GM06990 (cell line): ENCODE results near the gene DNAI4.
"Not testable (repeated sequence)": the region's sequence is repeated elsewhere in the genome, so short reads cannot be mapped to it uniquely, and the experiment has no call there.

Experiments used
- DNase-seq: peaks from one replicate; pipeline ENCODE4 v3.0.0-alpha.2; 2011; ENCODE audit not compliant: insufficient read length; ENCODE audit errors: extremely low read depth
- H3K27me3 ChIP-seq: replicated peaks from 2 replicates; pipeline ENCODE4 v1.6.0; 2011; ENCODE audit warnings: low read length; ENCODE audit not compliant: control insufficient read depth, insufficient read depth
- H3K36me3 ChIP-seq: 2 replicates; pipeline ENCODE4 v1.5.1; 2011; ENCODE audit warnings: low read length; ENCODE audit not compliant: control insufficient read depth, insufficient read depth
- H3K4me3 ChIP-seq: replicated peaks from 2 replicates; pipeline ENCODE4 v1.5.1; 2011; ENCODE audit warnings: low read depth, mild to moderate bottlenecking, control low read depth, low read length
- TF ChIP-seq, protein P1 (sequence below): IDR thresholded peaks from 2 replicates; pipeline ENCODE4 v1.5.1; 2011; ENCODE audit warnings: low read length, control low read depth, mild to moderate bottlenecking, inconsistent platforms; ENCODE audit not compliant: insufficient read depth, poor library complexity, severe bottlenecking

The DNAI4 gene

DNA sequence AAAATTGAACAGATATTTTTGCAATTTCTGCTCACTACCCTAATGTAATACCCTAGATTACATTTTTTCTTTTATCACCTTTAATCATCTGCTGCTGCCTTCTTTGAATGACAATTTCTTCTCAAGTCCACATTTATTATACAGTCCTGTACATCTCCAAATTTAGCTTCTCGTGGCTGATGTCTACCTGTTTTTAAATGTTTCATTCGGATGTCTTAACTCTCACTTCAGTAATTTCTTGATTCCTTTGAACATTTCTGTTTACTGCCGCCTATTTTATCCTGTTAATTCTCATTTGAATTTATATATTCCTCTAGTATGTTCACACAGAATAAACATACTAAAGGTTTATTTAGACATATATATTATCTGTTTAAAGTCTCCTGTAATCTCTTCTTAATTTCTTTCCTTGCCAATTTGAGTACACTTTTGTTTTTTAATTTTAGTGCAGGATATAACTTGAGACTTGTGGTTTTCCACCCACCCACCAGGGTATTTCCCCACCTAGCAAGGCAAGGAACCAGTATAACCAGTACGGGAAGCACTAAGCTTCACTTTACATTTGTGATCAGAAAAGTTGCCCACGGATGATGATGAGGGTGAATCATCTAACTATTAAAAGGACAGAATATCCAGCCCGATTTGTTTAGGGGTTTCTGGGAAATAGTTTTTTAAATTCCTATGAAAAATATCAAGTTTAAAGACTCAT lies 136.3 kb downstream of the DNAI4 start:
- Histone ChIP-seq H3K36me3 (no peaks in the 10 kb centered on the region), H3K4me3 (no peak overlapping the region), H3K27me3 (no peaks in the 10 kb centered on the region)
- no peak for DNase-seq
- TF ChIP-seq, protein P1, sequence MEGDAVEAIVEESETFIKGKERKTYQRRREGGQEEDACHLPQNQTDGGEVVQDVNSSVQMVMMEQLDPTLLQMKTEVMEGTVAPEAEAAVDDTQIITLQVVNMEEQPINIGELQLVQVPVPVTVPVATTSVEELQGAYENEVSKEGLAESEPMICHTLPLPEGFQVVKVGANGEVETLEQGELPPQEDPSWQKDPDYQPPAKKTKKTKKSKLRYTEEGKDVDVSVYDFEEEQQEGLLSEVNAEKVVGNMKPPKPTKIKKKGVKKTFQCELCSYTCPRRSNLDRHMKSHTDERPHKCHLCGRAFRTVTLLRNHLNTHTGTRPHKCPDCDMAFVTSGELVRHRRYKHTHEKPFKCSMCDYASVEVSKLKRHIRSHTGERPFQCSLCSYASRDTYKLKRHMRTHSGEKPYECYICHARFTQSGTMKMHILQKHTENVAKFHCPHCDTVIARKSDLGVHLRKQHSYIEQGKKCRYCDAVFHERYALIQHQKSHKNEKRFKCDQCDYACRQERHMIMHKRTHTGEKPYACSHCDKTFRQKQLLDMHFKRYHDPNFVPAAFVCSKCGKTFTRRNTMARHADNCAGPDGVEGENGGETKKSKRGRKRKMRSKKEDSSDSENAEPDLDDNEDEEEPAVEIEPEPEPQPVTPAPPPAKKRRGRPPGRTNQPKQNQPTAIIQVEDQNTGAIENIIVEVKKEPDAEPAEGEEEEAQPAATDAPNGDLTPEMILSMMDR = no peak

DNA sequence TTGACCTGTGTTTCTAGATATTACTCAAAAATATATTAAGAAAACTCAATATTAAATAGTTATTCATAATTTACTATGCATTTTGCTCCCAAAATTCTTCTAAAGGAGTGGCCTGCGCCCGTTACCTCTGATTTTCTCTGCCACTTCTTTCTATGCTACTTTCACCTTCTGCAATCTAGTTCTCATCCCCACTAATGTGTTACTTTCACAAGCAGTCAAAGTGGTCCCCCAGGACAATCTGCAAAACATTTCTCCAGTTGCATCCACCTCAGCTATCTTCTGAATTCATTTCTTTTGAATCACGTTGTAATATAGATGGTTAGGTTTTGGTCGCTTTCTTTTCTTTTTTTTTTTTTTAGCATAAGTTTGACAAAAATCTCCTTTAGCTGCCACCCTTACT lies 137.0 kb downstream of the DNAI4 start:
- Histone ChIP-seq H3K27me3 (no peaks in the 10 kb centered on the region), H3K36me3 (no peaks in the 10 kb centered on the region), H3K4me3 (no peak overlapping the region)
- TF ChIP-seq, protein P1 = no peak
- DNase-seq = no peak

DNA sequence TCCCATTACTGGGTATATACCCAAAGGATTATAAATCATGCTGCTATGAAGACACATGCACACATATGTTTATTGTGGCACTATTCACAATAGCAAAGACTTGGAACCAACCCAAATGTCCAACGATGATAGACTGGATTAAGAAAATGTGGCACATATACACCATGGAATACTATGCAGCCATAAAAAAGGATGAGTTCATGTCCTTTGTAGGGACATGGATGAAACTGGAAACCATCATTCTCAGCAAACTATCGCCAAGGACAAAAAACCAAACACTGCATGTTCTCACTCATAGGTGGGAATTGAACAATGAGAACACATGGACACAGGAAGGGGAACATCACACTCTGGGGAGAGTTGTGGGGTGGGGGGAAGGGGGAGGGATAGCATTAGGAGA lies 138.9 kb downstream of the DNAI4 start:
- not testable (repeated sequence) for H3K27me3 ChIP-seq, H3K36me3 ChIP-seq, H3K4me3 ChIP-seq, DNase-seq

DNA sequence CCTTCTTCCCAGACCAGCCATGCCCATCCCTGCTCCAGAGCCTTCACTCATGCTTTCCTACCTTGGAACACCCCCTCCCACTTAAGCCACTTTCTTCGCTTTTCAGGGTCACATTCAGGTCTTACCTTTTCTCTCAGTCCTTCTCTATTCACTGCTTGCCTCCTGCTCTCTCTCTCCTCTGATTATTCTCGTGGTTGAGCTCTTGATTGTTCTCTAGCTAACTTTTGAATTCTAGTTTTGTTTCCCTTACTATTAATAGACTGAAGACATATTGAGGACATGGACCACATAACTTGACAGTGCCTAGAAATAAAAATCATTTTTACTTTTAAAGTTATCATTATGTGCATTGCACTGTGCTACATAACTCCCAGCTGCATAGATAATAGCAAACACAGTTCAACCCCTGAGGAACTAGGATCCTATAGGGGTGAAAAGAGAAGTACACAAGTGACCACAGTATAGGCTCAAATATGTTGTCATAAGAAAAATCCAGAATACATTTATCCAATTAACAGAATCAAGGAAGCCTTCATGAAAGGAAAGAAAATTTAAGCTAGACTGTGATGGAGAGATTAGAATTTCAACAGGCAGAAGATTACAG lies 145.1 kb downstream of the DNAI4 start:
- TF ChIP-seq, protein P1 = no peak
- no peak overlapping the region for H3K4me3 ChIP-seq
- DNase-seq = no peak
- no peaks in the 10 kb centered on the region for H3K27me3 ChIP-seq
- no peaks in the 10 kb centered on the region for H3K36me3 ChIP-seq

DNA sequence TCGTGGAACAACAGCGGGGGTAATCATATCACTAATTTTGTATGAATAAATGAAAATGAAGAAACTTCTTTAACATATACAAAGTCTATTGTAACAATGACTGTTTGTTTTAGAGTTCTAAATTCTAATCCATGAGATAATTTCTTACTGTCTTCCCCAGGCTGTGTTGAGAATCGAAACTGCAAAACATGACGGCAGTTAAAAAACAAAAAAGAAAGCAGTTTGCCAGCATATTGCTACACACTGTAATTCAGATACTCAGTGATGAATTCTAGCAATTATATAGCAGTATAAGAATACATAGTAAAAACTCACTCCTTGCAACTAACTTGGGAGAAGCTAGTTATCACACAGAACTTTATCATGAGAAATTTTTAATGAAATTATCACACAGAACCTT lies 145.7 kb downstream of the DNAI4 start:
- no peaks in the 10 kb centered on the region for H3K27me3 ChIP-seq
- no peak overlapping the region for H3K4me3 ChIP-seq
- TF ChIP-seq, protein P1 = no peak
- no peak for DNase-seq
- no peaks in the 10 kb centered on the region for H3K36me3 ChIP-seq

DNA sequence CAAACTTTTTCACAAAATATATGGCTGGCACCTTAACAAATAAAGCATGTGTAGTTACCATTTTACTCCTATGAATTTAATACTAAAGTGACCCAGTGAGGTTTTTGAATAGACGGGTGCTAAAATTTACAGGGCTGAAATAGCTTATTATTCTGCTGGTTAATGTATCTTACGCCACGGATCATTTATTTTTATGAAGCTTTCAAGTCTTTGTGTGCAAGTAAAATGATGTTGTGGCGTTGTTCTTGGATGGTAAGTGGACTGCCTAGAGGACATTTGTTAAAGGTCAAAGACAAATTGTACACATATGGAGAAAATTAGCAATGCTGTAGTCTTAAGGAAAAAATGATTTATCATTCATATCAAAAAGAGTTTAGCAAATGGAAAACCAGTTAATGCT lies 146.4 kb downstream of the DNAI4 start:
- Histone ChIP-seq H3K36me3 (no peaks in the 10 kb centered on the region), H3K27me3 (no peaks in the 10 kb centered on the region), H3K4me3 (no peak overlapping the region)
- DNase-seq = no peak
- TF ChIP-seq, protein P1 = no peak
